OCI-LY1 (cell line): ENCODE measurements around the gene IQSEC3.

ENCODE experiments used
- H2AFZ ChIP-seq: fragments of 200-600 bp; sonication (generic), shearing (Covaris generic); 2 replicates; pipeline ENCODE4 v1.6.0; 2014; ENCODE audit warnings: antibody characterized with exemption, mild to moderate bottlenecking, low read length
- H3F3A ChIP-seq: fragments of 200-600 bp; sonication (generic), shearing (Covaris generic); 2 replicates; pipeline ENCODE4 v1.6.0; 2014; ENCODE audit warnings: mild to moderate bottlenecking, antibody characterized with exemption, low read length, moderate library complexity; ENCODE audit not compliant: insufficient read depth
- H3K27ac ChIP-seq: fragments of 200-600 bp; sonication (generic); 2 replicates; pipeline ENCODE4 v1.5.1; 2014; ENCODE audit warnings: low read length, mixed run types, mild to moderate bottlenecking, low read depth; ENCODE audit not compliant: poor library complexity, severe bottlenecking
- H3K27me3 ChIP-seq: fragments of 200-600 bp; sonication (generic); 2 replicates; pipeline ENCODE4 v1.6.0; 2014; ENCODE audit warnings: antibody characterized with exemption, mild to moderate bottlenecking, low read length, moderate library complexity; ENCODE audit not compliant: insufficient read depth
- H3K36me3 ChIP-seq: fragments of 200-600 bp; sonication (generic); 2 replicates; pipeline ENCODE4 v1.6.1; 2014; ENCODE audit warnings: mild to moderate bottlenecking, antibody characterized with exemption, low read length, moderate library complexity, mixed read lengths; ENCODE audit not compliant: insufficient read depth
- H3K4me1 ChIP-seq: fragments of 200-600 bp; sonication (generic); 2 replicates; pipeline ENCODE4 v1.5.1; 2014; ENCODE audit warnings: mild to moderate bottlenecking, low read length, moderate library complexity; ENCODE audit not compliant: insufficient read depth, severe bottlenecking
- H3K4me2 ChIP-seq: fragments of 200-600 bp; sonication (generic), shearing (Covaris generic); 2 replicates; pipeline ENCODE4 v1.6.1; 2014; ENCODE audit warnings: low read length
- H3K4me3 ChIP-seq: fragments of 200-600 bp; sonication (generic); 2 replicates; pipeline ENCODE4 v1.5.1; 2014; ENCODE audit warnings: low read length, low read depth, mild to moderate bottlenecking, mixed read lengths; ENCODE audit not compliant: poor library complexity, severe bottlenecking
- H3K79me2 ChIP-seq: fragments of 200-600 bp; shearing (Covaris generic); 2 replicates; pipeline ENCODE4 v1.6.1; 2016; ENCODE audit warnings: mixed run types, low read length, mixed read lengths; ENCODE audit not compliant: insufficient read depth
- H3K9ac ChIP-seq: fragments of 200-600 bp; sonication (generic), shearing (Covaris generic); 2 replicates; pipeline ENCODE4 v1.6.1; 2014; ENCODE audit warnings: mild to moderate bottlenecking, low read length, mixed read lengths
- H3K9me2 ChIP-seq: fragments of 200-600 bp; sonication (generic), shearing (Covaris generic); 2 replicates; pipeline ENCODE4 v1.6.1; 2014; ENCODE audit warnings: low read depth, mild to moderate bottlenecking, low read length, mixed read lengths
- H3K9me3 ChIP-seq: fragments of 200-600 bp; shearing (Covaris generic); 2 replicates; pipeline ENCODE4 v1.6.1; 2014; ENCODE audit warnings: low read length, mixed read lengths
- H4K20me1 ChIP-seq: fragments of 200-600 bp; sonication (generic), shearing (Covaris generic); 2 replicates; pipeline ENCODE4 v1.6.0; 2016; ENCODE audit warnings: mild to moderate bottlenecking, low read length; ENCODE audit not compliant: insufficient read depth
- CTCF ChIP-seq: fragments of 200-600 bp; sonication (generic), shearing (Covaris generic); IDR thresholded peaks from 2 replicates; pipeline ENCODE4 v1.5.1; 2017; ENCODE audit warnings: mild to moderate bottlenecking, antibody characterized with exemption, low read length, moderate library complexity, mixed read lengths
- EZH2 ChIP-seq: fragments of 200-600 bp; sonication (generic), shearing (Covaris generic); IDR thresholded peaks from 2 replicates; pipeline ENCODE4 v1.8.0; 2017; ENCODE audit warnings: borderline replicate concordance, mixed run types, mild to moderate bottlenecking, antibody characterized with exemption, low read length, moderate library complexity, mixed read lengths

The IQSEC3 gene

GRCh38 chr12:54750-55535 is 11.6 kb upstream of the IQSEC3 start:
- Histone ChIP-seq H3K27ac (no peak overlapping the region), H3K4me2 (no peak overlapping the region), H2AFZ (no peak overlapping the region), H3K79me2 (no peaks in the 10 kb centered on the region), H3K27me3 (0 out of 2 replicates have a peak, but pooled peaks cover 4% of the 10 kb centered on the region), H3K9ac (no peak overlapping the region), H3K4me1 (no peaks in the 10 kb centered on the region), H3K9me3 (no peaks in the 10 kb centered on the region), H3K4me3 (no peak overlapping the region), H3K36me3 (no peaks in the 10 kb centered on the region), H3F3A (no peaks in the 10 kb centered on the region), H4K20me1 (no peaks in the 10 kb centered on the region), H3K9me2 (no peaks in the 10 kb centered on the region)
- TF ChIP-seq CTCF (no peak), EZH2 (no peak)

GRCh38 chr12:56683-57346 is 9.8 kb upstream of the IQSEC3 start:
- no peak overlapping the region for H3K4me3 ChIP-seq
- H4K20me1 ChIP-seq, result no peaks in the 10 kb centered on the region
- no peaks in the 10 kb centered on the region for H3K36me3 ChIP-seq
- H3K9me3 ChIP-seq, result no peaks in the 10 kb centered on the region
- no peaks in the 10 kb centered on the region for H3K79me2 ChIP-seq
- H3K4me2 ChIP-seq, result no peak overlapping the region
- TF ChIP-seq EZH2 (no peak), CTCF (no peak)
- H3K4me1 ChIP-seq, result no peaks in the 10 kb centered on the region
- H3K27ac ChIP-seq, result no peak overlapping the region
- no peaks in the 10 kb centered on the region for H3K9me2 ChIP-seq
- 0 out of 2 replicates have a peak, but pooled peaks cover 4% of the 10 kb centered on the region for H3K27me3 ChIP-seq
- H2AFZ ChIP-seq, result no peak overlapping the region
- no peaks in the 10 kb centered on the region for H3F3A ChIP-seq
- H3K9ac ChIP-seq, result no peak overlapping the region

- Histone ChIP-seq H3K79me2 (no peaks in the 10 kb centered on the region), H3K9ac (no peak overlapping the region), H3K4me2 (no peak overlapping the region), H3F3A (no peaks in the 10 kb centered on the region), H3K27me3 (0 out of 2 replicates have a peak, but pooled peaks cover 4% of the 10 kb centered on the region), H3K27ac (no peak overlapping the region), H3K4me1 (no peaks in the 10 kb centered on the region), H2AFZ (no peak overlapping the region), H4K20me1 (no peaks in the 10 kb centered on the region), H3K36me3 (no peaks in the 10 kb centered on the region), H3K9me3 (no peaks in the 10 kb centered on the region), H3K9me2 (no peaks in the 10 kb centered on the region), H3K4me3 (no peak overlapping the region)
- no peak for TF ChIP-seq EZH2
- no peak for TF ChIP-seq CTCF
These were observed 9.0 kb upstream of the IQSEC3 start for GRCh38 chr12:57539-57938.
